ENCODE data around the gene SIGLEC11.

The SIGLEC11 gene

GRCh38 chr19:50002386-50002960, 41.5 kb upstream of the SIGLEC11 start:
- H3K4me3 ChIP-seq (ENCODE audit: low read depth, low read length) = no peak overlapping the region
- TF ChIP-seq CTCF (IDR thresholded peaks at IDR 0.05; ENCODE audit: borderline replicate concordance, insufficient read depth, low read depth, low read length) = no peak

GRCh38 chr19:50001775-50002174, 40.8 kb upstream of the SIGLEC11 start:
- H3K4me3 ChIP-seq (ENCODE audit: low read depth, low read length) = no peak overlapping the region
- TF ChIP-seq CTCF (IDR thresholded peaks at IDR 0.05; ENCODE audit: borderline replicate concordance, insufficient read depth, low read depth, low read length) = no peak

DNA sequence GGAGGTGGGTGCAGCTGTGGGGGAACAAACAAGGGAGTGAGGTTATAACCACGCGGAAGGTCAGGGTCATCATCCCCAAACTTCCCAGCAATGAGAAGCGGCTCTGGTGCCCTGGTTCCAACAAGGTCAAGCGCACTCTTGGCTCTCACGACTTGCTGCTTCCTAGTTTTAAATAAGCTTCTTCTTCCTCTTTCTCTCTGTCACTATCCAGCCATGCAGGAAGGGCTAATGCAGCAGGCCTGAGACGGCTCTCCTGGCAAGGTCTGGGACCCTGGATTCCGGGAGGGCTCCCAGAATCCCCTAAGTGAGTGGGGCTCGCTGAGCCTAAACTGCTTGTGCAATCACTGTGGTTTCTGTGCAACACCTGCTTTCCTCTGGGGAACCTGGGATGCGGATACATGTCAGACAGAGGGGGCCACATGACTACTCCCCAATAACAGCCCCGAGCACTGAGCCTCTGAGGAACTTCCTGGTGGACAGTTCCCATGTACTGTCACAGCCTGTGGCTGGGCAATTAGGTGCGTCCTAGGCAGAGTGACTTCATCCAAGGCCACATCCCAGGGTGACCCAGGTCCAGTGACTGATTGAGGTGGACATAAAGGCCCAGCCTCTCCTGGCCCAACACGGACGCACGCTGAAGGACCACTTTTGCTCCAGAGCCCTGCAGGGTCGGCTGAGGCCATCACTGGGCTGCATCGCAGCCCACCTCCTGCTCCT, 40.0 kb upstream of the SIGLEC11 start:
- H3K4me3 ChIP-seq (ENCODE audit: low read depth, low read length) = no peak overlapping the region
- TF ChIP-seq CTCF (IDR thresholded peaks at IDR 0.05; ENCODE audit: borderline replicate concordance, insufficient read depth, low read depth, low read length) = no peak

DNA sequence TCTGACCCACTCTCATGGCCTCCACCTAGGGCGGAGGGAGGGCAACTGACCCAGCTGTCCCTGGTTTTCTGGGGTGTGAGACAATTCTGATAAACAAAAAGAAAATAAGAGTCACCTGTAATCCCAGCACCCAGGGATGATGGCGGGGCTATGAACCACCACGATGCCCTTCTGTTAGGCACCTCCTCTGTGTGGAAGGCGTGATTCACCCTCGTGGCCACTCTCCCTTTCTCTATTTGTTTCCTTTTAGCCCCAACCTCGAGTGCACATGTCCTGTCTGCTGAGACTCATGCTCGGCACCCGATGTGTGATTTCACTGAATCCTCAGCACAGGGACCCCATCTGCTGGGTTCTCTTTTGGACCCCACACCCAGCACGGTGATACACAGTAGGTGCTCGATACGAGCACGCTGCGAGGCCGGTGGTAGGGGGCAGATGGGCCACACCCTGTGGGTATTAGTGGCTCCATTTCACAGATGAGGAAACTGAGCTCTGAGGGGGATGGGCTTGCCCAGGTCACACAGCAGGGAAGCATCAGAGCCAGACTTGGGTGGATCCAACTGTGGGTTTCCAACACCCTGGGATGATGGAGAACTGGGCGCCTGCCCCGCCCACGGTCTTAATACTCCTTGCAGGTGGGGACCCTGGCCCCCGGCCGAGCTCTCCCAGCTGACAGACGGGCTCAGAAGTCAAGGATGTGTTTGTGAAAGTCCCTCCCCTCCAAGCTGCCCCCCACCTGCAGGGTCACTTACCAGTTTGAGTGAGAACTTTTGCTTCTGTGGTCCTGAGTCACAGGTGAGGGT, 39.3 kb upstream of the SIGLEC11 start:
- H3K4me3 ChIP-seq (ENCODE audit: low read depth, low read length) = no peak overlapping the region
- TF ChIP-seq CTCF (IDR thresholded peaks at IDR 0.05; ENCODE audit: borderline replicate concordance, insufficient read depth, low read depth, low read length) = no peak

- no peak overlapping the region for H3K4me3 ChIP-seq (ENCODE audit: low read depth, low read length)
- TF ChIP-seq CTCF (IDR thresholded peaks at IDR 0.05; ENCODE audit: borderline replicate concordance, insufficient read depth, low read depth, low read length) = no peak
Measured at GRCh38 chr19:49999371-50000010, 38.5 kb upstream of the SIGLEC11 start.

- TF ChIP-seq CTCF (IDR thresholded peaks at IDR 0.05; ENCODE audit: borderline replicate concordance, insufficient read depth, low read depth, low read length) = no peak
- H3K4me3 ChIP-seq (ENCODE audit: low read depth, low read length) = no peak overlapping the region
Measured at GRCh38 chr19:49997709-49998108, 36.7 kb upstream of the SIGLEC11 start.

All from GM12875 (cell line).